Liver (tissue), 9 donors: ENCODE data around the gene DOCK8. TPM values are rescaled to one million over a fixed set of nuclear protein-coding genes. Genes with fewer than 3 reads are reported as not detected.

Source experiments
- DNase-seq: peaks from one replicate; pipeline ENCODE4 v3.0.0-alpha.2; 2017; ENCODE audit warnings: low spot score
- H3K27ac ChIP-seq, 2 donors: one replicate each; pipeline ENCODE4 v1.7.0; 2013; ENCODE audit warnings: inconsistent platforms in 2 of 2, low read length in 2 of 2, control low read depth in 1 of 2, low read depth in 1 of 2, mild to moderate bottlenecking in 1 of 2
- H3K27me3 ChIP-seq, 4 donors: one replicate each; pipeline versions ENCODE4 v1.6.1 to v1.7.0; 2013; ENCODE audit warnings: low read length in 3 of 4, inconsistent platforms in 1 of 4, mild to moderate bottlenecking in 1 of 4, moderate library complexity in 1 of 4; ENCODE audit not compliant: control insufficient read depth in 4 of 4, insufficient read depth in 4 of 4
- H3K36me3 ChIP-seq, 4 donors: one replicate each; pipeline versions ENCODE4 v1.6.1 to v1.7.0; 2013; ENCODE audit warnings: low read length in 3 of 4, mild to moderate bottlenecking in 3 of 4, low read depth in 1 of 4, moderate library complexity in 1 of 4; ENCODE audit not compliant: control insufficient read depth in 4 of 4, insufficient read depth in 3 of 4
- H3K4me1 ChIP-seq, 4 donors: one replicate each; pipeline versions ENCODE4 v1.6.1 to v1.7.0; 2013; ENCODE audit warnings: low read length in 3 of 4, mild to moderate bottlenecking in 3 of 4, moderate library complexity in 1 of 4; ENCODE audit not compliant: control insufficient read depth in 4 of 4, insufficient read depth in 4 of 4
- H3K4me3 ChIP-seq, 3 donors: one replicate each; pipeline versions ENCODE4 v1.6.1 to v1.7.0; 2013; ENCODE audit warnings: low read length in 3 of 3, control low read depth in 1 of 3, low read depth in 1 of 3, mild to moderate bottlenecking in 1 of 3
- H3K9ac ChIP-seq, 2 donors: one replicate each; pipeline ENCODE4 v1.7.0; 2013; ENCODE audit warnings: low read length in 2 of 2, mild to moderate bottlenecking in 2 of 2, moderate library complexity in 2 of 2, control low read depth in 1 of 2, low read depth in 1 of 2
- H3K9me3 ChIP-seq, 4 donors: one replicate each; pipeline versions ENCODE4 v1.6.1 to v1.7.0; 2013; ENCODE audit warnings: low read length in 3 of 4; ENCODE audit not compliant: control insufficient read depth in 4 of 4
- EGR1 ChIP-seq, 2 donors: IDR thresholded peaks; 2 replicates each; pipeline ENCODE4 v1.6.1; 2016 to 2018; ENCODE audit warnings: antibody characterized with exemption in 2 of 2, low read depth in 2 of 2
- FOXA1 ChIP-seq: IDR thresholded peaks from 2 replicates; pipeline ENCODE4 v1.6.1; 2016; ENCODE audit warnings: antibody characterized with exemption
- FOXA2 ChIP-seq: IDR thresholded peaks from 2 replicates; pipeline ENCODE4 v1.6.1; 2016; ENCODE audit warnings: antibody characterized with exemption
- GABPA ChIP-seq, 2 donors: IDR thresholded peaks in 1 of 2; conservative IDR thresholded peaks in 1 of 2; 2 replicates each; pipeline ENCODE4 v1.6.1; 2016; ENCODE audit warnings: antibody characterized with exemption in 2 of 2, mild to moderate bottlenecking in 1 of 2, moderate library complexity in 1 of 2
- HNF4A ChIP-seq, 2 donors: conservative IDR thresholded peaks; 2 replicates each; pipeline ENCODE4 v1.6.1; 2016; ENCODE audit warnings: antibody characterized with exemption in 2 of 2, mild to moderate bottlenecking in 2 of 2
- HNF4G ChIP-seq: IDR thresholded peaks from 2 replicates; pipeline ENCODE4 v1.6.1; 2016; ENCODE audit warnings: antibody characterized with exemption
- JUND ChIP-seq, 2 donors: IDR thresholded peaks; 2 replicates each; pipeline ENCODE4 v1.6.1; 2016; ENCODE audit warnings: antibody characterized with exemption in 2 of 2
- NR2F2 ChIP-seq: IDR thresholded peaks from 2 replicates; pipeline ENCODE4 v1.6.1; 2016; ENCODE audit warnings: antibody characterized with exemption
- RAD21 ChIP-seq, 2 donors: IDR thresholded peaks; 2 replicates each; pipeline ENCODE4 v1.6.1; 2016; ENCODE audit warnings: antibody characterized with exemption in 2 of 2, mild to moderate bottlenecking in 2 of 2
- RXRA ChIP-seq, 2 donors: IDR thresholded peaks; 2 replicates each; pipeline ENCODE4 v1.6.1; 2017 to 2018; ENCODE audit warnings: antibody characterized with exemption in 2 of 2, mild to moderate bottlenecking in 1 of 2
- SP1 ChIP-seq: IDR thresholded peaks from 2 replicates; pipeline ENCODE4 v1.6.1; 2018; ENCODE audit warnings: antibody characterized with exemption, mild to moderate bottlenecking
- TAF1 ChIP-seq: conservative IDR thresholded peaks from 2 replicates; pipeline ENCODE4 v1.6.1; 2016; ENCODE audit warnings: antibody characterized with exemption, mild to moderate bottlenecking
- YY1 ChIP-seq: IDR thresholded peaks from 2 replicates; pipeline ENCODE4 v1.6.1; 2016; ENCODE audit warnings: antibody characterized with exemption, mild to moderate bottlenecking
- WGBS: extraction: QIAGEN DNeasy Blood & Tissue Kit; methylation state at CpG from one replicate; pipeline ENCODE4 v1.1.7; 2013; 5-methylcytosine and 5-hydroxymethylcytosine counted together
- polyA plus RNA-seq, 2 donors: library from polyadenylated mRNA; stranded (reverse) in 1 of 2; unstranded in 1 of 2; fragments of 200-250 nt in 1 of 2; fragments of >200 nt in 1 of 2; fragmentation: Nextera tagmentation in 1 of 2; extraction: Ambion mirVana in 1 of 2; gene quantifications; one replicate each; pipeline versions ENCODE4 v1.2.1 to v1.2.3, GENCODE V29; 2013 to 2015
- total RNA-seq, 2 donors: library from RNA; depleted of rRNA; stranded (reverse); fragments of >200 nt; gene quantifications; one replicate each; pipeline ENCODE4 v1.2.3, GENCODE V29; 2014
- TF ChIP-seq, protein P1 (sequence below): IDR thresholded peaks from 2 replicates; pipeline ENCODE4 v1.6.1; 2016; ENCODE audit warnings: antibody characterized with exemption, mild to moderate bottlenecking
- TF ChIP-seq, protein P2 (sequence below): IDR thresholded peaks from 2 replicates; pipeline ENCODE4 v1.6.1; 2016; ENCODE audit warnings: antibody characterized with exemption
- TF ChIP-seq, protein P3 (sequence below): IDR thresholded peaks from 2 replicates; pipeline ENCODE4 v1.6.1; 2016; ENCODE audit warnings: antibody characterized with exemption
- TF ChIP-seq, protein P4 (sequence below): fragments of 150-350 bp; IDR thresholded peaks from 2 replicates; pipeline ENCODE4 v1.5.1; 2017; ENCODE audit warnings: improper control_type of control experiment, low read depth, low read length; ENCODE audit not compliant: missing input control
- TF ChIP-seq, protein P5 (sequence below): IDR thresholded peaks from 2 replicates; pipeline ENCODE4 v1.6.1; 2016; ENCODE audit warnings: antibody characterized with exemption
- donor health status: healthy.
- donor health status: healthy.
- donor health status: healthy.
- donor health status: healthy.
- donor health status: healthy.

DOCK8 gene
- total and polyA plus RNA-seq, 4 donors: 3.8 to 22.6 (median 7.4) TPM

DNA sequence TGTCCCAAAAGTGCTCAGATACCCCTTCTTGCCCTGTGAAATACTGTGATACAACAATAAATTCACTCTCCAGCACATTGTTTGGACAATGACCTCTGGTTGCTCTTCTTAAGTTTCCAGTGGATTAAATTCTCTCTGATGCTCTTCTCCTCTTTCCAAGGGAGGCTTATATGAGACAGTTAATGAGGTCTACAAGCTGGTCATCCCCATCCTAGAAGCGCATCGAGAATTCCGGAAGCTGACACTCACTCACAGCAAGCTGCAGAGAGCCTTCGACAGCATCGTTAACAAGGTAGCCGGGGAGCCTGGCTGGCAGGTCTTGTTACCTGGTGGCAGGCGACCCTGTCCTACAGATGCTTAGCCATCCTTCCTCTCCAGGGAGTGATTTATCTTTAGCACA is 226.5 kb downstream of the DOCK8 start:
- H3K27ac ChIP-seq: no peak overlapping the region
- no peaks in the 10 kb centered on the region for H3K4me1 ChIP-seq
- H3K27me3 ChIP-seq: peaks cover 0 to 10% (median 0%) of the 10 kb centered on the region in 4 donors
- WGBS: 92% methylated on average over 7 of the region's 7 CpGs
- H3K9me3 ChIP-seq: no peaks in the 10 kb centered on the region
- H3K36me3 ChIP-seq: peaks cover 0 to 3% (median 1%) of the 10 kb centered on the region in 4 donors
- no peak overlapping the region for H3K4me3 ChIP-seq
- no peak for TF ChIP-seq TAF1
- no peak for TF ChIP-seq GABPA (IDR thresholded peaks at IDR 0.05 in 1 of 2, conservative IDR thresholded peaks at IDR 0.05 in 1 of 2)
- TF ChIP-seq YY1: no peak
- TF ChIP-seq, protein P1, sequence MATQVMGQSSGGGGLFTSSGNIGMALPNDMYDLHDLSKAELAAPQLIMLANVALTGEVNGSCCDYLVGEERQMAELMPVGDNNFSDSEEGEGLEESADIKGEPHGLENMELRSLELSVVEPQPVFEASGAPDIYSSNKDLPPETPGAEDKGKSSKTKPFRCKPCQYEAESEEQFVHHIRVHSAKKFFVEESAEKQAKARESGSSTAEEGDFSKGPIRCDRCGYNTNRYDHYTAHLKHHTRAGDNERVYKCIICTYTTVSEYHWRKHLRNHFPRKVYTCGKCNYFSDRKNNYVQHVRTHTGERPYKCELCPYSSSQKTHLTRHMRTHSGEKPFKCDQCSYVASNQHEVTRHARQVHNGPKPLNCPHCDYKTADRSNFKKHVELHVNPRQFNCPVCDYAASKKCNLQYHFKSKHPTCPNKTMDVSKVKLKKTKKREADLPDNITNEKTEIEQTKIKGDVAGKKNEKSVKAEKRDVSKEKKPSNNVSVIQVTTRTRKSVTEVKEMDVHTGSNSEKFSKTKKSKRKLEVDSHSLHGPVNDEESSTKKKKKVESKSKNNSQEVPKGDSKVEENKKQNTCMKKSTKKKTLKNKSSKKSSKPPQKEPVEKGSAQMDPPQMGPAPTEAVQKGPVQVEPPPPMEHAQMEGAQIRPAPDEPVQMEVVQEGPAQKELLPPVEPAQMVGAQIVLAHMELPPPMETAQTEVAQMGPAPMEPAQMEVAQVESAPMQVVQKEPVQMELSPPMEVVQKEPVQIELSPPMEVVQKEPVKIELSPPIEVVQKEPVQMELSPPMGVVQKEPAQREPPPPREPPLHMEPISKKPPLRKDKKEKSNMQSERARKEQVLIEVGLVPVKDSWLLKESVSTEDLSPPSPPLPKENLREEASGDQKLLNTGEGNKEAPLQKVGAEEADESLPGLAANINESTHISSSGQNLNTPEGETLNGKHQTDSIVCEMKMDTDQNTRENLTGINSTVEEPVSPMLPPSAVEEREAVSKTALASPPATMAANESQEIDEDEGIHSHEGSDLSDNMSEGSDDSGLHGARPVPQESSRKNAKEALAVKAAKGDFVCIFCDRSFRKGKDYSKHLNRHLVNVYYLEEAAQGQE: no peak
- TF ChIP-seq, protein P2, sequence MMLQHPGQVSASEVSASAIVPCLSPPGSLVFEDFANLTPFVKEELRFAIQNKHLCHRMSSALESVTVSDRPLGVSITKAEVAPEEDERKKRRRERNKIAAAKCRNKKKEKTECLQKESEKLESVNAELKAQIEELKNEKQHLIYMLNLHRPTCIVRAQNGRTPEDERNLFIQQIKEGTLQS: no peak
- TF ChIP-seq HNF4G: no peak
- no peak for TF ChIP-seq HNF4A (conservative IDR thresholded peaks at IDR 0.05)
- TF ChIP-seq, protein P3, sequence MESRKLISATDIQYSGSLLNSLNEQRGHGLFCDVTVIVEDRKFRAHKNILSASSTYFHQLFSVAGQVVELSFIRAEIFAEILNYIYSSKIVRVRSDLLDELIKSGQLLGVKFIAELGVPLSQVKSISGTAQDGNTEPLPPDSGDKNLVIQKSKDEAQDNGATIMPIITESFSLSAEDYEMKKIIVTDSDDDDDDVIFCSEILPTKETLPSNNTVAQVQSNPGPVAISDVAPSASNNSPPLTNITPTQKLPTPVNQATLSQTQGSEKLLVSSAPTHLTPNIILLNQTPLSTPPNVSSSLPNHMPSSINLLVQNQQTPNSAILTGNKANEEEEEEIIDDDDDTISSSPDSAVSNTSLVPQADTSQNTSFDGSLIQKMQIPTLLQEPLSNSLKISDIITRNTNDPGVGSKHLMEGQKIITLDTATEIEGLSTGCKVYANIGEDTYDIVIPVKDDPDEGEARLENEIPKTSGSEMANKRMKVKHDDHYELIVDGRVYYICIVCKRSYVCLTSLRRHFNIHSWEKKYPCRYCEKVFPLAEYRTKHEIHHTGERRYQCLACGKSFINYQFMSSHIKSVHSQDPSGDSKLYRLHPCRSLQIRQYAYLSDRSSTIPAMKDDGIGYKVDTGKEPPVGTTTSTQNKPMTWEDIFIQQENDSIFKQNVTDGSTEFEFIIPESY: no peak
- TF ChIP-seq, protein P4, sequence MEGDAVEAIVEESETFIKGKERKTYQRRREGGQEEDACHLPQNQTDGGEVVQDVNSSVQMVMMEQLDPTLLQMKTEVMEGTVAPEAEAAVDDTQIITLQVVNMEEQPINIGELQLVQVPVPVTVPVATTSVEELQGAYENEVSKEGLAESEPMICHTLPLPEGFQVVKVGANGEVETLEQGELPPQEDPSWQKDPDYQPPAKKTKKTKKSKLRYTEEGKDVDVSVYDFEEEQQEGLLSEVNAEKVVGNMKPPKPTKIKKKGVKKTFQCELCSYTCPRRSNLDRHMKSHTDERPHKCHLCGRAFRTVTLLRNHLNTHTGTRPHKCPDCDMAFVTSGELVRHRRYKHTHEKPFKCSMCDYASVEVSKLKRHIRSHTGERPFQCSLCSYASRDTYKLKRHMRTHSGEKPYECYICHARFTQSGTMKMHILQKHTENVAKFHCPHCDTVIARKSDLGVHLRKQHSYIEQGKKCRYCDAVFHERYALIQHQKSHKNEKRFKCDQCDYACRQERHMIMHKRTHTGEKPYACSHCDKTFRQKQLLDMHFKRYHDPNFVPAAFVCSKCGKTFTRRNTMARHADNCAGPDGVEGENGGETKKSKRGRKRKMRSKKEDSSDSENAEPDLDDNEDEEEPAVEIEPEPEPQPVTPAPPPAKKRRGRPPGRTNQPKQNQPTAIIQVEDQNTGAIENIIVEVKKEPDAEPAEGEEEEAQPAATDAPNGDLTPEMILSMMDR: no peak
- TF ChIP-seq, protein P5, sequence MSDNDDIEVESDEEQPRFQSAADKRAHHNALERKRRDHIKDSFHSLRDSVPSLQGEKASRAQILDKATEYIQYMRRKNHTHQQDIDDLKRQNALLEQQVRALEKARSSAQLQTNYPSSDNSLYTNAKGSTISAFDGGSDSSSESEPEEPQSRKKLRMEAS: no peak
- no peak for TF ChIP-seq FOXA1
- no peak for TF ChIP-seq NR2F2
- TF ChIP-seq JUND (IDR thresholded peaks at IDR 0.05): no peak
- TF ChIP-seq EGR1 (IDR thresholded peaks at IDR 0.05; ENCODE audit: low read depth in 2 of 2): no peak
- TF ChIP-seq FOXA2: no peak
- no peak for TF ChIP-seq SP1
- no peak for TF ChIP-seq RXRA (IDR thresholded peaks at IDR 0.05)
- TF ChIP-seq RAD21 (IDR thresholded peaks at IDR 0.05): no peak
- H3K9ac ChIP-seq: no peak overlapping the region
- DNase-seq: no peak
